ENCODE data around the gene JAG1.

- TF ChIP-seq CTCF (IDR thresholded peaks at IDR 0.05; ENCODE audit: extremely low read depth in 1 of 2, insufficient read depth in 1 of 2, low read depth in 1 of 2, low read length in 2 of 2), result no peak
- no peak for TF ChIP-seq JUN (IDR thresholded peaks at IDR 0.05; ENCODE audit: borderline replicate concordance, insufficient read depth, insufficient read length, low read depth)
- TF ChIP-seq POLR2AphosphoS5 (IDR thresholded peaks at IDR 0.05; ENCODE audit: insufficient read depth, low read depth, low read length), result no peak
- no peak for TF ChIP-seq MAX (IDR thresholded peaks at IDR 0.05; ENCODE audit: insufficient read depth, insufficient read length)
- TF ChIP-seq EZH2 (IDR thresholded peaks at IDR 0.05; ENCODE audit: borderline replicate concordance, low read depth, low read length, severe bottlenecking), result no peak
- TF ChIP-seq FOS (IDR thresholded peaks at IDR 0.05; ENCODE audit: borderline replicate concordance, insufficient read depth, low read length), result no peak
Observed at GRCh38 chr20:10720565-10720964, 46.8 kb upstream of the JAG1 start.

Data from endothelial cell of umbilical vein (primary cell).